Fibroblast of the aortic adventitia (primary cell): ENCODE results near the gene LRRC59. TPM values are rescaled to one million over a fixed set of nuclear protein-coding genes. Genes with fewer than 3 reads are reported as not detected.
"Not testable (repeated sequence)": the region's sequence is repeated elsewhere in the genome, so short reads cannot be mapped to it uniquely, and the experiment has no call there.

Experiments used
- DNase-seq: peaks from one replicate; pipeline ENCODE4 v3.0.0-alpha.2; 2010; ENCODE audit warnings: low read depth
- H3K4me3 ChIP-seq: 2 replicates; pipeline ENCODE4 v1.5.1; 2011; ENCODE audit warnings: low read depth, mild to moderate bottlenecking, control low read depth, low read length, moderate library complexity
- total RNA-seq: library from RNA; depleted of rRNA; stranded (reverse); fragments of >200 nt; gene quantifications from 2 replicates; pipeline ENCODE4 v1.2.3, GENCODE V29; 2012; ENCODE audit warnings: low replicate concordance
- TF ChIP-seq, protein P1 (sequence below): IDR thresholded peaks from 2 replicates; pipeline ENCODE4 v1.5.1; 2011; ENCODE audit warnings: mild to moderate bottlenecking, low read length, control low read depth, inconsistent platforms; ENCODE audit not compliant: insufficient read depth

The LRRC59 gene
- total RNA-seq, 1 donor, result 126 TPM

- DNase-seq, result no peak
- TF ChIP-seq, protein P1, sequence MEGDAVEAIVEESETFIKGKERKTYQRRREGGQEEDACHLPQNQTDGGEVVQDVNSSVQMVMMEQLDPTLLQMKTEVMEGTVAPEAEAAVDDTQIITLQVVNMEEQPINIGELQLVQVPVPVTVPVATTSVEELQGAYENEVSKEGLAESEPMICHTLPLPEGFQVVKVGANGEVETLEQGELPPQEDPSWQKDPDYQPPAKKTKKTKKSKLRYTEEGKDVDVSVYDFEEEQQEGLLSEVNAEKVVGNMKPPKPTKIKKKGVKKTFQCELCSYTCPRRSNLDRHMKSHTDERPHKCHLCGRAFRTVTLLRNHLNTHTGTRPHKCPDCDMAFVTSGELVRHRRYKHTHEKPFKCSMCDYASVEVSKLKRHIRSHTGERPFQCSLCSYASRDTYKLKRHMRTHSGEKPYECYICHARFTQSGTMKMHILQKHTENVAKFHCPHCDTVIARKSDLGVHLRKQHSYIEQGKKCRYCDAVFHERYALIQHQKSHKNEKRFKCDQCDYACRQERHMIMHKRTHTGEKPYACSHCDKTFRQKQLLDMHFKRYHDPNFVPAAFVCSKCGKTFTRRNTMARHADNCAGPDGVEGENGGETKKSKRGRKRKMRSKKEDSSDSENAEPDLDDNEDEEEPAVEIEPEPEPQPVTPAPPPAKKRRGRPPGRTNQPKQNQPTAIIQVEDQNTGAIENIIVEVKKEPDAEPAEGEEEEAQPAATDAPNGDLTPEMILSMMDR, result no peak
- H3K4me3 ChIP-seq, result no peak overlapping the region
Measured at GRCh38 chr17:50414808-50415207, 17.5 kb upstream of the LRRC59 start.

DNA sequence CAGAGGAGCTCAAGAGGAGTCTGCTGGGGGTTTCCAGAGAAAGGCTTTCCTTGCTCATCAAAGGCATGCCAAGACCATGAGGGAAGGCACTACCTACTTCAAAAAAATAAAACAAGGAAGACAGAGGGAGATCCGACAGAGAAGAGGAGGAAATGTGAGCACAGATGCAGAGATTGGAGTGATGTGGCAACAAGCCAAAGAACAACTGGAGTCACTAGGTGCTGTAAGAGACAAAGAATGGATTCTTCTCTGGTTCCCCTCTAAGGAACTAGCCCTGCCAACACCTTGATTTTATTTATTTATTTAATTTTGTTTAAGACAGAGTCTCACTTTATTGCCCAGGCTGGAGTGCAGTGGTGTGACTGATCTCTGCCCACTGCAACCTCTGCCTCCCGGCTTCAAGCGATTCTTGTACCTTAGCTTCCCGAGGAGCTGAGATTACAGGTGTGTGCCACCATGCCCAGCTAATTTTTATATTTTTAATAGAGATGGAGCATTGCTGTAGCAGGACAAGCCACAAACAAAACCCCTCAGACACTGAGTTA lies 14.9 kb upstream of the LRRC59 start:
- DNase-seq, result no peak
- H3K4me3 ChIP-seq, result no peak overlapping the region
- TF ChIP-seq, protein P1, result no peak

DNA sequence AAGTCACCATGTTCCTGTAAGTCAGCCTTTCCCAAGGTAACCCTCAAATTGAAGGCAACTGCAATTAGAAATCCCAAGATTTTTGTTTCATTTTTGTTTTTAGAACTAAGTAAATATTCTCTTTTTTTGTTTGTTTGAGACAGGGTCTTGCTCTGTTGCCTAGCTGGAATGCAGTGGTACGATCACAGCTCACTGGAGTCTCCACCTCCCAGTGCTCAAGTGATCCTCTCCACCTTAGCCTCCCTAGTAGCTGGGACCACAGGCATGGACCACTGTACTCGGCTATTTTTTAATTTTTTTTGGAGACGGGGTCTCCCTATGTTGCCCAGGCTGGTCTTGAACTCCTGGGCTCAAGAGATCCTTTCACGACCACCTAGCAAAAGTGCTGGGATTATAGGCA lies 10.6 kb upstream of the LRRC59 start:
- H3K4me3 ChIP-seq, result no peak overlapping the region
- TF ChIP-seq, protein P1, result no peak
- no peak for DNase-seq

- H3K4me3 ChIP-seq, result no peak overlapping the region
- DNase-seq, result no peak
- TF ChIP-seq, protein P1, result no peak
Measured at GRCh38 chr17:50406578-50406977, 9.3 kb upstream of the LRRC59 start.

DNA sequence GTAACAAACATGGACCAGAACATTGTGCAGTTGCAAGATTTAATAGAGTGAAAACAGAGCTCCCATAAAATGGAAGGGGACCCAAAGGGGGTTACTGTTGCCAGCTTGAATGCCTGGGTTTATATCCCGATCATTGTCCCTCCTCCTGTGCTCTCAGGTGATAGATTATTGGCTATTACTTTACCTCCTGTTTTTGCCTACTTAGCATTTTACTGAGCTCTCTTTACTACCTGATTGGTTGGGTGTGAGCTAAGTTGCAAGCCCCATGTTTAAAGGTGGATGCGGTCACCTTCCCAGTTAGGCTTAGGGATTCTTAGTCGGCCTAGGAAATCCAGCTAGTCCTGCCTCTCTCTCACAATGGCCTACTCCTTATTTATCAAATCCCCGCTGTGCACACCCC lies 8.0 kb upstream of the LRRC59 start:
- H3K4me3 ChIP-seq, DNase-seq: not testable (repeated sequence)

GRCh38 chr17:50399591-50399990 lies 2.3 kb upstream of the LRRC59 start:
- not testable (repeated sequence) for DNase-seq, H3K4me3 ChIP-seq

- not testable (repeated sequence) for DNase-seq, H3K4me3 ChIP-seq
Measured at GRCh38 chr17:50398672-50399071, 1.3 kb upstream of the LRRC59 start.

DNA sequence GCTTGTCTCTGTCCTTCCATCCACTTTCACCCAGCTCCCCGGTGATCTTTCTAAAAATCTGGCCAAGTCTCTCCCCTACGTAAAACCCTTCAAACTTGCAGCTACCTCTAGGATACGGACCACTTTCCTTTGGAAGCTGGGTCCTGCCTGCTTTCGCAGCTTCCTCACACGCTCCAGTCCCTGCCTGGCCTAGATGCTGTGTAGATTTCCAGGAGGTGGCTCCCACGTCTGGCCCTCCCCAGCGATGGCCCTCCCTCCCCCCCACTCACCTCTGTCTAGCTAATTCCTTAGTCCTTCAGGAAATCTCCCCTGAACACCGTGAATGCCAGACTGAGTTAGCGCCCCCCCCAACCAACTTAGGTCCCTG lies 579 bp upstream of the LRRC59 start:
- no peak overlapping the region for H3K4me3 ChIP-seq
- TF ChIP-seq, protein P1, result no peak
- no peak for DNase-seq
